Endothelial cell of umbilical vein (primary cell): ENCODE measurements around the gene PID1. TPM values are rescaled to one million over a fixed set of nuclear protein-coding genes. Genes with fewer than 3 reads are reported as not detected.

Source experiments
- BruUV-seq: library from RNA; stranded (reverse); fragments of 400-500 nt; replicated peaks from 2 replicates; lab custom pipeline; 2021; lab: Mats Ljungman, UMichigan
- CTCF ChIA-PET: fragments of 300-600, 350-600 bp; sonication (Branson Sonifier 250); formaldehyde crosslinking; loops from one replicate; lab custom pipeline; 2021; ENCODE audit warnings: antibody characterized with exemption, inconsistent platforms; lab: Charles Lee
- POLR2A ChIA-PET: fragments of 300-600, 350-600 bp; sonication (Branson Sonifier 250); formaldehyde crosslinking; loops from one replicate; lab custom pipeline; 2021; ENCODE audit warnings: antibody characterized with exemption, inconsistent platforms; lab: Charles Lee
- DNase-seq: peaks from one replicate; pipeline ENCODE4 v3.0.0-alpha.2; 2011; ENCODE audit warnings: low read depth, low spot score
- FAIRE-seq: peaks from 2 replicates; lab custom pipeline; 2011; peaks lifted over from hg19 to GRCh38; lab: Jason Lieb, UNC
- H2AFZ ChIP-seq: 2 replicates; pipeline ENCODE4 v1.6.0; 2012; ENCODE audit warnings: low read depth, low read length, control low read depth, inconsistent platforms
- H3K27ac ChIP-seq: 2 replicates; pipeline ENCODE4 v1.5.1; 2011; ENCODE audit warnings: low read depth, mild to moderate bottlenecking, control low read depth, low read length, moderate library complexity; ENCODE audit not compliant: insufficient read depth
- H3K27me3 ChIP-seq, 2 experiments: 2 replicates each; pipeline versions ENCODE4 v1.6.0 to v1.6.1; 2011; ENCODE audit warnings: low read length in 2 of 2, mixed read lengths in 1 of 2; ENCODE audit not compliant: control insufficient read depth in 2 of 2, insufficient read depth in 2 of 2
- H3K36me3 ChIP-seq, 2 experiments: 2 replicates in 1 of 2; 3 replicates in 1 of 2; pipeline ENCODE4 v1.5.1; 2011; ENCODE audit warnings: low read length in 2 of 2, mild to moderate bottlenecking in 1 of 2, moderate library complexity in 1 of 2; ENCODE audit not compliant: control insufficient read depth in 2 of 2, insufficient read depth in 2 of 2; ENCODE audit errors: extremely low read depth in 1 of 2
- H3K4me1 ChIP-seq: 3 replicates; pipeline ENCODE4 v1.5.1; 2011; ENCODE audit warnings: mild to moderate bottlenecking, low read length; ENCODE audit not compliant: control insufficient read depth, insufficient read depth; ENCODE audit errors: extremely low read depth
- H3K4me2 ChIP-seq: 2 replicates; pipeline ENCODE4 v1.6.1; 2011; ENCODE audit warnings: low read length, control low read depth, mixed read lengths; ENCODE audit not compliant: insufficient read depth
- H3K4me3 ChIP-seq, 3 experiments: fragments of 200-600 bp in 1 of 3; sonication (generic), shearing (Covaris generic) in 1 of 3; replicated peaks in 1 of 3; 2 replicates each; pipeline ENCODE4 v1.5.1; 2011 to 2016; ENCODE audit warnings: control low read depth in 3 of 3, low read length in 3 of 3, mild to moderate bottlenecking in 2 of 3, inconsistent platforms in 1 of 3, low read depth in 1 of 3, moderate library complexity in 1 of 3; ENCODE audit not compliant: insufficient read depth in 1 of 3
- H3K79me2 ChIP-seq: 2 replicates; pipeline ENCODE4 v1.6.0; 2012; ENCODE audit warnings: low read length, inconsistent platforms; ENCODE audit not compliant: control insufficient read depth, insufficient read depth
- H3K9ac ChIP-seq: replicated peaks from 2 replicates; pipeline ENCODE3; 2011; ENCODE audit warnings: low read length, control low read depth; ENCODE audit not compliant: insufficient read depth; ENCODE audit errors: extremely low read depth
- H3K9me1 ChIP-seq: replicated peaks from 3 replicates; pipeline ENCODE4 v1.6.0; 2011; ENCODE audit warnings: mild to moderate bottlenecking, low read length; ENCODE audit not compliant: control insufficient read depth, insufficient read depth; ENCODE audit errors: extremely low read depth
- H3K9me3 ChIP-seq: replicated peaks from 2 replicates; pipeline ENCODE4 v1.5.1; 2012; ENCODE audit warnings: low read length, inconsistent platforms; ENCODE audit not compliant: control insufficient read depth, insufficient read depth
- H4K20me1 ChIP-seq: replicated peaks from 2 replicates; pipeline ENCODE3; 2011; ENCODE audit warnings: mild to moderate bottlenecking, low read length; ENCODE audit not compliant: control insufficient read depth, insufficient read depth; ENCODE audit errors: extremely low read depth
- EZH2 ChIP-seq: IDR thresholded peaks from 2 replicates; pipeline ENCODE4 v1.6.1; 2012; ENCODE audit warnings: borderline replicate concordance, low read depth, mild to moderate bottlenecking, moderate library complexity, low read length, inconsistent platforms; ENCODE audit not compliant: severe bottlenecking
- FOS ChIP-seq: IDR thresholded peaks from 2 replicates; pipeline ENCODE4 v1.6.1; 2011; ENCODE audit warnings: mild to moderate bottlenecking, low read length, moderate library complexity, borderline replicate concordance; ENCODE audit not compliant: insufficient read depth
- GATA2 ChIP-seq: IDR thresholded peaks from 2 replicates; pipeline ENCODE4 v1.7.0; 2011; ENCODE audit warnings: low read depth, mild to moderate bottlenecking, moderate library complexity, mixed read lengths, low read length; ENCODE audit not compliant: insufficient read length, insufficient read depth
- JUN ChIP-seq: IDR thresholded peaks from 2 replicates; pipeline ENCODE4 v1.6.1; 2011; ENCODE audit warnings: borderline replicate concordance, low read depth; ENCODE audit not compliant: insufficient read length, insufficient read depth
- MYC ChIP-seq: IDR thresholded peaks from one replicate; pipeline ENCODE4 v1.6.1; 2011; ENCODE audit warnings: mild to moderate bottlenecking, low read depth, low read length
- POLR2A ChIP-seq: IDR thresholded peaks from 2 replicates; pipeline ENCODE4 v1.6.1; 2012; ENCODE audit warnings: low read depth, mild to moderate bottlenecking, control low read depth, low read length
- POLR2AphosphoS5 ChIP-seq: IDR thresholded peaks from 2 replicates; pipeline ENCODE4 v1.6.1; 2012; ENCODE audit warnings: low read depth, mild to moderate bottlenecking, control low read depth, low read length, moderate library complexity; ENCODE audit not compliant: insufficient read depth
- dilution Hi-C: fragments of 300-500 bp; cut with MboI; formaldehyde crosslinking; loops from one replicate; pipeline ENCODE4 v1.15.0; 2019; ENCODE audit warnings: low sequenced_read_pairs; ENCODE audit not compliant: extremely low pct_ligation_motif_present
- intact Hi-C: fragments of 100-400 bp; cut with micrococcal nuclease; formaldehyde crosslinking; loops from one replicate; pipeline ENCODE4 v1.10.0; 2022
- polyA plus RNA-seq, 4 experiments: library from polyadenylated mRNA; depleted of rRNA in 3 of 4; stranded (reverse) in 3 of 4; unstranded in 1 of 4; fragments of >200 nt; gene quantifications; 2 replicates each; pipeline versions ENCODE4 v1.2.1 to v1.2.3, GENCODE V29; 2011 to 2012; ENCODE audit warnings: missing spikeins in 1 of 4
- total RNA-seq: library from RNA; stranded (reverse); gene quantifications from 2 replicates; pipeline ENCODE4 v1.2.3, GENCODE V29; 2021
- TF ChIP-seq, protein P1 (sequence below): IDR thresholded peaks from 2 replicates; pipeline ENCODE4 v1.6.1; 2011; ENCODE audit not compliant: insufficient read depth, insufficient read length
- TF ChIP-seq, protein P2 (sequence below), 2 donors: IDR thresholded peaks; 1 replicate in 1 of 2; 2 replicates in 1 of 2; pipeline ENCODE4 v1.5.1; 2011; ENCODE audit warnings: low read length in 2 of 2, mild to moderate bottlenecking in 2 of 2, moderate library complexity in 2 of 2, control low read depth in 1 of 2, inconsistent platforms in 1 of 2, low read depth in 1 of 2; ENCODE audit not compliant: insufficient read depth in 1 of 2; ENCODE audit errors: extremely low read depth in 1 of 2

PID1 gene
- total and polyA plus RNA-seq, 2 donors (not counting 3 experiments of a cell fraction or from before 2014, with no cell fraction given): not detected

DNA sequence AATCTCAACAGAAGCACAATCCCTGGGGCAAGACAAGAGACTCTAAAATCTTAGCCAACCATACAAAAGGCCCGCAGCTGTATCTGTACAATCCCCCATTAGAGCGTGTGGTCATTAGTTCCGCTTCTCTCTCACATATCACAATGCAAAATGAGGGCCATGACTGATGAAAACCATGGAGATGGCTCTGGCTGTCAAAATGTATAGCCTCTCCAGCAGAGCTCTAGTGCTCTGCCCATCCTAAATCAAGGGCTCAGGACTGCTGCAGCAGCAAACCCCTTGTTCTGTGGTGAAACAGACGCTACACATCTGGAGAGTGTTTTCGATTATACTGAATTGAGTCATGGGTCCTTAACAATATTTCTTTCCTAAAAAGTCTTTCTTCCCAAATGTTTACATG lies 221.0 kb downstream of the PID1 start:
- Histone ChIP-seq H4K20me1 (no peaks in the 10 kb centered on the region), H3K27ac (no peak overlapping the region), H3K27me3 (no peaks in the 10 kb centered on the region), H3K9me3 (peaks cover 3% of the 10 kb centered on the region), H3K4me3 (no peak overlapping the region), H3K9me1 (no peaks in the 10 kb centered on the region), H3K9ac (no peak overlapping the region), H3K4me1 (no peaks in the 10 kb centered on the region), H3K79me2 (no peaks in the 10 kb centered on the region), H3K4me2 (no peak overlapping the region), H3K36me3 (no peaks in the 10 kb centered on the region), H2AFZ (no peak overlapping the region)
- DNase-seq (no peak), FAIRE-seq (no peak)
- intact Hi-C loops: no loop called here
- BruUV-seq: no TSS peak
- ChIA-PET POLR2A (no interaction called here), CTCF (interaction anchor here (1.1 kb wide), 1 partner anchor 22 kb away, joined by 3 read pairs; no protein-coding TSS in a partner anchor)
- dilution Hi-C loops: no loop called here
- TF ChIP-seq GATA2 (no peak), JUN (no peak), POLR2AphosphoS5 (no peak), POLR2A (no peak), FOS (no peak), MYC (no peak), EZH2 (no peak)
- TF ChIP-seq, protein P1, sequence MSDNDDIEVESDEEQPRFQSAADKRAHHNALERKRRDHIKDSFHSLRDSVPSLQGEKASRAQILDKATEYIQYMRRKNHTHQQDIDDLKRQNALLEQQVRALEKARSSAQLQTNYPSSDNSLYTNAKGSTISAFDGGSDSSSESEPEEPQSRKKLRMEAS: no peak
- TF ChIP-seq, protein P2, sequence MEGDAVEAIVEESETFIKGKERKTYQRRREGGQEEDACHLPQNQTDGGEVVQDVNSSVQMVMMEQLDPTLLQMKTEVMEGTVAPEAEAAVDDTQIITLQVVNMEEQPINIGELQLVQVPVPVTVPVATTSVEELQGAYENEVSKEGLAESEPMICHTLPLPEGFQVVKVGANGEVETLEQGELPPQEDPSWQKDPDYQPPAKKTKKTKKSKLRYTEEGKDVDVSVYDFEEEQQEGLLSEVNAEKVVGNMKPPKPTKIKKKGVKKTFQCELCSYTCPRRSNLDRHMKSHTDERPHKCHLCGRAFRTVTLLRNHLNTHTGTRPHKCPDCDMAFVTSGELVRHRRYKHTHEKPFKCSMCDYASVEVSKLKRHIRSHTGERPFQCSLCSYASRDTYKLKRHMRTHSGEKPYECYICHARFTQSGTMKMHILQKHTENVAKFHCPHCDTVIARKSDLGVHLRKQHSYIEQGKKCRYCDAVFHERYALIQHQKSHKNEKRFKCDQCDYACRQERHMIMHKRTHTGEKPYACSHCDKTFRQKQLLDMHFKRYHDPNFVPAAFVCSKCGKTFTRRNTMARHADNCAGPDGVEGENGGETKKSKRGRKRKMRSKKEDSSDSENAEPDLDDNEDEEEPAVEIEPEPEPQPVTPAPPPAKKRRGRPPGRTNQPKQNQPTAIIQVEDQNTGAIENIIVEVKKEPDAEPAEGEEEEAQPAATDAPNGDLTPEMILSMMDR (IDR thresholded peaks at IDR 0.05; ENCODE audit: extremely low read depth in 1 of 2, insufficient read depth in 1 of 2, low read depth in 1 of 2, low read length in 2 of 2): no peak
